ENCODE results near the gene PRX. TPM values are rescaled to one million over a fixed set of nuclear protein-coding genes. Genes with fewer than 3 reads are reported as not detected.

Gene PRX
- total and polyA plus RNA-seq, 2 experiments from 2014 or later: 4.2 TPM

- H3K27ac ChIP-seq (ENCODE audit: low read depth): no peak overlapping the region
- DNase-seq (ENCODE audit: low spot score): no peak
- no peak for ATAC-seq
- no peaks in the 10 kb centered on the region for H3K9me3 Mint-ChIP-seq
- H3K4me1 Mint-ChIP-seq: peaks cover 22% of the 10 kb centered on the region
- no peaks in the 10 kb centered on the region; the same call in 1 of the 2 replicates for H4K20me1 ChIP-seq (replicated peaks; ENCODE audit: insufficient read depth)
- H3K4me1 ChIP-seq (ENCODE audit: insufficient read depth): no peaks in the 10 kb centered on the region
- no peaks in the 10 kb centered on the region for H3F3A ChIP-seq (replicated peaks; ENCODE audit: low read depth)
- H3K27me3 ChIP-seq (ENCODE audit: insufficient read depth): no peaks in the 10 kb centered on the region
- no peaks in the 10 kb centered on the region for H3K79me2 ChIP-seq (replicated peaks; ENCODE audit: insufficient read depth)
- H3K4me2 ChIP-seq: no peak overlapping the region
- no peaks in the 10 kb centered on the region for H3K27me3 Mint-ChIP-seq (ENCODE audit: insufficient read depth, low read depth, poor library complexity)
- H3K27ac Mint-ChIP-seq: no peak overlapping the region
- no peak overlapping the region for H3K4me3 ChIP-seq
- H2AFZ ChIP-seq: no peak overlapping the region
- no peaks in the 10 kb centered on the region for H3K36me3 Mint-ChIP-seq (ENCODE audit: low read depth)
- no peaks in the 10 kb centered on the region for H3K9me2 ChIP-seq (ENCODE audit: insufficient read depth)
- TF ChIP-seq NANOG (IDR thresholded peaks at IDR 0.05; ENCODE audit: borderline replicate concordance): no peak
- TF ChIP-seq POLR2AphosphoS5 (IDR thresholded peaks at IDR 0.05; ENCODE audit: low read depth): no peak
- TF ChIP-seq STAT1 (IDR thresholded peaks at IDR 0.05; ENCODE audit: unreplicated experiment): no peak
- TF ChIP-seq EZH2 (IDR thresholded peaks at IDR 0.05; ENCODE audit: low read depth, unreplicated experiment): no peak
- no peak for TF ChIP-seq CREB1 (CRISPR knock-in tag; IDR thresholded peaks at IDR 0.05; ENCODE audit: low read depth)
- no peak for TF ChIP-seq JUNB (IDR thresholded peaks at IDR 0.05; ENCODE audit: unreplicated experiment)
- no peak for TF ChIP-seq ZNF462 (CRISPR knock-in tag; IDR thresholded peaks at IDR 0.05)
- TF ChIP-seq ZNF114 (CRISPR knock-in tag; IDR thresholded peaks at IDR 0.05): no peak
- TF ChIP-seq, protein P1, sequence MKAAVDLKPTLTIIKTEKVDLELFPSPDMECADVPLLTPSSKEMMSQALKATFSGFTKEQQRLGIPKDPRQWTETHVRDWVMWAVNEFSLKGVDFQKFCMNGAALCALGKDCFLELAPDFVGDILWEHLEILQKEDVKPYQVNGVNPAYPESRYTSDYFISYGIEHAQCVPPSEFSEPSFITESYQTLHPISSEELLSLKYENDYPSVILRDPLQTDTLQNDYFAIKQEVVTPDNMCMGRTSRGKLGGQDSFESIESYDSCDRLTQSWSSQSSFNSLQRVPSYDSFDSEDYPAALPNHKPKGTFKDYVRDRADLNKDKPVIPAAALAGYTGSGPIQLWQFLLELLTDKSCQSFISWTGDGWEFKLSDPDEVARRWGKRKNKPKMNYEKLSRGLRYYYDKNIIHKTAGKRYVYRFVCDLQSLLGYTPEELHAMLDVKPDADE (IDR thresholded peaks at IDR 0.05): no peak
- TF ChIP-seq CTCF (conservative IDR thresholded peaks at IDR 0.05; ENCODE audit: low read depth in 2 of 2): no peak
- TF ChIP-seq REST (IDR thresholded peaks at IDR 0.05; ENCODE audit: unreplicated experiment): no peak
- no peak for TF ChIP-seq EZH2phosphoT487 (IDR thresholded peaks at IDR 0.05; ENCODE audit: unreplicated experiment)
- no peak for TF ChIP-seq ZNF331 (CRISPR knock-in tag; IDR thresholded peaks at IDR 0.05; ENCODE audit: low read depth)
- H3K36me3 ChIP-seq (ENCODE audit: insufficient read depth): no peaks in the 10 kb centered on the region
- H3K4me3 Mint-ChIP-seq: no peak overlapping the region
Observed at GRCh38 chr19:40355975-40356680, 57.0 kb downstream of the PRX start.
